Gastrocnemius medialis (tissue), 4 donors: Measurements from ENCODE around the gene FBXO9.

Experiments used
- CTCF ChIP-seq, 5 experiments: fragments of 450-650 bp in 3 of 5; fragments of 200-600 bp in 2 of 5; sonication (generic) in 2 of 5; IDR thresholded peaks in 4 of 5; conservative IDR thresholded peaks in 1 of 5; 1 replicate in 4 of 5; 2 replicates in 1 of 5; pipeline ENCODE4 v1.5.1; 2016 to 2019; ENCODE audit warnings: antibody characterized with exemption in 5 of 5, mild to moderate bottlenecking in 3 of 5, moderate library complexity in 3 of 5
- POLR2A ChIP-seq, 2 donors: fragments of 450-650 bp; IDR thresholded peaks; one replicate each; pipeline ENCODE4 v1.6.1; 2017; ENCODE audit warnings: antibody characterized with exemption in 2 of 2, mild to moderate bottlenecking in 2 of 2, moderate library complexity in 2 of 2

GRCh38 chr6:53113742-53114141 lies 48.5 kb downstream of the FBXO9 start:
- TF ChIP-seq POLR2A (IDR thresholded peaks at IDR 0.05) (no peak), CTCF (IDR thresholded peaks at IDR 0.05 in 4 of 5, conservative IDR thresholded peaks at IDR 0.05 in 1 of 5) (no peak)
